HepG2 (cell line): ENCODE data around the gene MEAK7. TPM values are rescaled to one million over a fixed set of nuclear protein-coding genes. Genes with fewer than 3 reads are reported as not detected.

ENCODE experiments used
- ATAC-seq: fragments of 200-7000 bp; cut with Tn5 transposase; 3 replicates; pipeline ENCODE4 v1.9.1; 2020; ENCODE audit warnings: mild to moderate bottlenecking, moderate library complexity
- BruUV-seq: library from RNA; stranded (reverse); fragments of 400-500 nt; replicated peaks from 2 replicates; lab custom pipeline; 2021; lab: Mats Ljungman, UMichigan
- CTCF ChIA-PET: fragments of 300-600 bp; formaldehyde crosslinking; extraction: SDS; loops from one replicate; lab custom pipeline; 2021; ENCODE audit warnings: low total read pairs, inconsistent platforms, low intra/inter-chr PET ratio; lab: Yijun Ruan, JAX
- POLR2A ChIA-PET: fragments of 350-600 bp; sonication (Branson Sonifier 250); formaldehyde crosslinking; loops from one replicate; lab custom pipeline; 2020; ENCODE audit warnings: antibody characterized with exemption, inconsistent platforms; lab: Yijun Ruan, JAX
- DNase-seq: peaks from one replicate; pipeline ENCODE4 v3.0.0-alpha.2; 2015; ENCODE audit warnings: low spot score
- FAIRE-seq: peaks from 3 replicates; lab custom pipeline; 2011; peaks lifted over from hg19 to GRCh38; lab: Jason Lieb, UNC
- H2AFZ ChIP-seq: one replicate; pipeline ENCODE4 v1.6.1; 2011; ENCODE audit warnings: low read length, inconsistent platforms
- H3K27ac ChIP-seq: fragments of 300-600 bp; 3 replicates; pipeline ENCODE4 v1.8.0; 2011; ENCODE audit warnings: mixed run types, mild to moderate bottlenecking, mixed read lengths, low read length, inconsistent platforms; ENCODE audit not compliant: insufficient read depth; ENCODE audit errors: extremely low read length
- H3K27me3 ChIP-seq, 2 experiments: fragments of 200-600 bp in 1 of 2; 2 replicates in 1 of 2; 3 replicates in 1 of 2; pipeline versions ENCODE4 v1.6.0 to v1.8.0; 2011; ENCODE audit warnings: low read length in 2 of 2, mild to moderate bottlenecking in 2 of 2, moderate library complexity in 2 of 2, inconsistent platforms in 1 of 2; ENCODE audit not compliant: insufficient read depth in 2 of 2, control insufficient read depth in 1 of 2
- H3K36me3 ChIP-seq, 2 experiments: fragments of 200-600 bp in 1 of 2; replicated peaks in 1 of 2; 2 replicates in 1 of 2; 3 replicates in 1 of 2; pipeline versions ENCODE4 v1.5.1 to v1.8.0; 2011; ENCODE audit warnings: low read length in 2 of 2, inconsistent platforms in 1 of 2; ENCODE audit not compliant: insufficient read depth in 2 of 2, control insufficient read depth in 1 of 2
- H3K4me1 ChIP-seq: 2 replicates; pipeline ENCODE4 v1.5.1; 2012; ENCODE audit warnings: low read length, inconsistent platforms; ENCODE audit not compliant: insufficient read depth
- H3K4me2 ChIP-seq: 2 replicates; pipeline ENCODE4 v1.6.0; 2011; ENCODE audit warnings: low read depth, low read length, inconsistent platforms
- H3K4me3 ChIP-seq, 3 experiments: fragments of 200-600 bp in 1 of 3; sonication (generic), shearing (Covaris generic) in 1 of 3; replicated peaks in 1 of 3; 2 replicates each; pipeline ENCODE4 v1.5.1; 2011 to 2016; ENCODE audit warnings: low read length in 3 of 3, inconsistent platforms in 2 of 3, low read depth in 2 of 3, mild to moderate bottlenecking in 2 of 3, control low read depth in 1 of 3, mixed read lengths in 1 of 3; ENCODE audit not compliant: insufficient read depth in 1 of 3
- H3K79me2 ChIP-seq: one replicate; pipeline ENCODE4 v1.6.1; 2011; ENCODE audit warnings: low read length, inconsistent platforms; ENCODE audit not compliant: insufficient read depth
- H3K9ac ChIP-seq: 2 replicates; pipeline ENCODE4 v1.6.0; 2011; ENCODE audit warnings: mild to moderate bottlenecking, low read depth, low read length, inconsistent platforms; ENCODE audit not compliant: insufficient read depth
- H3K9me3 ChIP-seq: 2 replicates; pipeline ENCODE4 v1.5.1; 2012; ENCODE audit warnings: mild to moderate bottlenecking, low read length
- H4K20me1 ChIP-seq: 2 replicates; pipeline ENCODE4 v1.6.0; 2011; ENCODE audit warnings: inconsistent platforms, mild to moderate bottlenecking, low read length, moderate library complexity; ENCODE audit not compliant: insufficient read depth
- MXD4 ChIP-seq: IDR thresholded peaks from 2 replicates; pipeline ENCODE4 v1.6.1; 2016; ENCODE audit warnings: mild to moderate bottlenecking, missing biosample characterization, missing genetic modification reagents
- MZF1 ChIP-seq: sonication (generic); formaldehyde crosslinking; IDR thresholded peaks from 2 replicates; pipeline ENCODE4 v1.8.1; 2023; ENCODE audit warnings: mild to moderate bottlenecking, missing genetic modification reagents, borderline replicate concordance
- PHF21A ChIP-seq: sonication (generic); formaldehyde crosslinking; IDR thresholded peaks from 2 replicates; pipeline ENCODE4 v1.5.0; 2020; ENCODE audit warnings: mild to moderate bottlenecking, missing genetic modification reagents
- ZNF264 ChIP-seq: sonication (generic); formaldehyde crosslinking; IDR thresholded peaks from 2 replicates; pipeline ENCODE4 v1.4.0; 2020; ENCODE audit warnings: missing genetic modification reagents
- ZNF660 ChIP-seq: sonication (generic); formaldehyde crosslinking; IDR thresholded peaks from 2 replicates; pipeline ENCODE4 v1.5.1; 2020; ENCODE audit warnings: mild to moderate bottlenecking, low read depth, missing genetic modification reagents, borderline replicate concordance
- whole genome bisulfite sequencing: methylation state at CpG from one replicate; pipeline ENCODE4 v1.1.6; 2017; ENCODE audit warnings: low lambda C conversion rate; 5-methylcytosine and 5-hydroxymethylcytosine counted together
- in situ Hi-C: cut with HindIII; loops from 2 replicates; pipeline ENCODE4 v1.10.0; 2017; ENCODE audit warnings: low pct_unique_long_range_greater_than_20kb; ENCODE audit not compliant: extremely low pct_ligation_motif_present
- intact Hi-C: fragments of 100-400 bp; cut with micrococcal nuclease; formaldehyde crosslinking; loops from one replicate; pipeline ENCODE4 v1.10.0; 2022; ENCODE audit not compliant: unreplicated experiment
- polyA plus RNA-seq, 8 experiments: library from polyadenylated mRNA; depleted of rRNA in 3 of 8; stranded (reverse) in 7 of 8; unstranded in 1 of 8; fragments of >200 nt; fragmentation: Illumina TruSeq in 4 of 8; extraction: Trizol in 4 of 8; gene quantifications; 2 replicates each; pipeline versions ENCODE4 v1.2.1 to v1.2.3, GENCODE V29; 2011 to 2016; ENCODE audit warnings: low read depth in 4 of 8, missing spikeins in 1 of 8, mixed read lengths in 1 of 8; ENCODE audit not compliant: insufficient read depth in 1 of 8
- total RNA-seq, 5 experiments: library from RNA; depleted of rRNA; stranded (reverse); fragments of >200 nt; fragmentation: Illumina TruSeq; extraction: Trizol; gene quantifications; 2 replicates each; pipeline ENCODE4 v1.2.3, GENCODE V29; 2016; ENCODE audit warnings: low read depth in 1 of 5
- TF ChIP-seq, protein P1 (sequence below): sonication (generic); formaldehyde crosslinking; IDR thresholded peaks from 2 replicates; pipeline ENCODE4 v1.5.0; 2020; ENCODE audit warnings: missing genetic modification reagents
- TF ChIP-seq, protein P2 (sequence below): sonication (generic); formaldehyde crosslinking; IDR thresholded peaks from 2 replicates; pipeline ENCODE4; 2020; ENCODE audit warnings: missing genetic modification reagents, mild to moderate bottlenecking, borderline replicate concordance
- TF ChIP-seq, protein P3 (sequence below): sonication (generic); formaldehyde crosslinking; IDR thresholded peaks from 2 replicates; pipeline ENCODE4 v1.5.0; 2020; ENCODE audit warnings: mild to moderate bottlenecking, missing genetic modification reagents, borderline replicate concordance
- TF ChIP-seq, protein P4 (sequence below): sonication (generic); formaldehyde crosslinking; IDR thresholded peaks from 2 replicates; pipeline ENCODE4 v1.4.0; 2020; ENCODE audit warnings: low read depth, mild to moderate bottlenecking, missing genetic modification reagents
- TF ChIP-seq, protein P5 (sequence below): sonication (generic); formaldehyde crosslinking; IDR thresholded peaks from 2 replicates; pipeline ENCODE4 v1.4.0; 2020; ENCODE audit warnings: missing genetic modification reagents
- TF ChIP-seq, protein P6 (sequence below): sonication (generic); formaldehyde crosslinking; IDR thresholded peaks from 2 replicates; pipeline ENCODE4 v1.8.1; 2023; ENCODE audit warnings: mild to moderate bottlenecking, missing genetic modification reagents

MEAK7 gene
- total and polyA plus RNA-seq, 2 of the 13 experiments (the other 11 are each of a cell fraction or from before 2014, with no cell fraction given), result 11.8 to 14.7 TPM

DNA sequence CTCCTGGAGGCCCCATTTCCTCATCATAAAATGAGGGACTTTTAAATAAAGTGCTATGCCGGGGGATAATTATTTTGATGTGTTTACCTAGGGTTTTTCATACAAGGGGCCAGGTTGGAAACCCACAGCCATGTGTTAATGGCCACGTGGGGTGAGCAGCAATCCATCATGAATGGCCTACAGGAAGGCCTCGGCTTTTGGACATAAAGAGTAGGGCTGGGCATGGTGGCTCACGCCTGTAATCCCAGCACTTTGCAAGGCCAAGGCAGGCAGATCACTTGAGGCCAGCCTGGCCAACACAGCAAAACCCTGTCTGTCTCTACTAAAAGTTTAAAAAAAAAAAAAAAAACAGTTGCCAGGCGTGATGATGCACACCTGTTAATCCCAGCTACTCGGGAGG is 40.3 kb downstream of the MEAK7 start:
- Histone ChIP-seq H3K36me3 (peaks cover 0 to 2% of the 10 kb centered on the region in 2 experiments; a peak in 1 of 5 replicates), H3K27ac (no peak overlapping the region), H3K4me1 (no peaks in the 10 kb centered on the region), H2AFZ (no peak overlapping the region), H3K4me3 (no peak overlapping the region), H3K9me3 (peaks cover 21% of the 10 kb centered on the region), H3K9ac (no peak overlapping the region), H4K20me1 (no peaks in the 10 kb centered on the region), H3K4me2 (no peak overlapping the region), H3K79me2 (no peaks in the 10 kb centered on the region), H3K27me3 (no peaks in the 10 kb centered on the region)
- ATAC-seq (no peak), FAIRE-seq (no peak), DNase-seq (no peak)
- intact Hi-C loops, result no loop called here
- ChIA-PET POLR2A (no interaction called here), CTCF (no interaction called here)
- in situ Hi-C loops, result no loop called here
- BruUV-seq, result no TSS peak
- 92% methylated on average over 6 of the region's 6 CpGs for WGBS
- no peak for TF ChIP-seq ZNF264 (CRISPR knock-in tag)
- TF ChIP-seq, protein P1, sequence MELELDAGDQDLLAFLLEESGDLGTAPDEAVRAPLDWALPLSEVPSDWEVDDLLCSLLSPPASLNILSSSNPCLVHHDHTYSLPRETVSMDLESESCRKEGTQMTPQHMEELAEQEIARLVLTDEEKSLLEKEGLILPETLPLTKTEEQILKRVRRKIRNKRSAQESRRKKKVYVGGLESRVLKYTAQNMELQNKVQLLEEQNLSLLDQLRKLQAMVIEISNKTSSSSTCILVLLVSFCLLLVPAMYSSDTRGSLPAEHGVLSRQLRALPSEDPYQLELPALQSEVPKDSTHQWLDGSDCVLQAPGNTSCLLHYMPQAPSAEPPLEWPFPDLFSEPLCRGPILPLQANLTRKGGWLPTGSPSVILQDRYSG (CRISPR knock-in tag), result no peak
- TF ChIP-seq, protein P2, sequence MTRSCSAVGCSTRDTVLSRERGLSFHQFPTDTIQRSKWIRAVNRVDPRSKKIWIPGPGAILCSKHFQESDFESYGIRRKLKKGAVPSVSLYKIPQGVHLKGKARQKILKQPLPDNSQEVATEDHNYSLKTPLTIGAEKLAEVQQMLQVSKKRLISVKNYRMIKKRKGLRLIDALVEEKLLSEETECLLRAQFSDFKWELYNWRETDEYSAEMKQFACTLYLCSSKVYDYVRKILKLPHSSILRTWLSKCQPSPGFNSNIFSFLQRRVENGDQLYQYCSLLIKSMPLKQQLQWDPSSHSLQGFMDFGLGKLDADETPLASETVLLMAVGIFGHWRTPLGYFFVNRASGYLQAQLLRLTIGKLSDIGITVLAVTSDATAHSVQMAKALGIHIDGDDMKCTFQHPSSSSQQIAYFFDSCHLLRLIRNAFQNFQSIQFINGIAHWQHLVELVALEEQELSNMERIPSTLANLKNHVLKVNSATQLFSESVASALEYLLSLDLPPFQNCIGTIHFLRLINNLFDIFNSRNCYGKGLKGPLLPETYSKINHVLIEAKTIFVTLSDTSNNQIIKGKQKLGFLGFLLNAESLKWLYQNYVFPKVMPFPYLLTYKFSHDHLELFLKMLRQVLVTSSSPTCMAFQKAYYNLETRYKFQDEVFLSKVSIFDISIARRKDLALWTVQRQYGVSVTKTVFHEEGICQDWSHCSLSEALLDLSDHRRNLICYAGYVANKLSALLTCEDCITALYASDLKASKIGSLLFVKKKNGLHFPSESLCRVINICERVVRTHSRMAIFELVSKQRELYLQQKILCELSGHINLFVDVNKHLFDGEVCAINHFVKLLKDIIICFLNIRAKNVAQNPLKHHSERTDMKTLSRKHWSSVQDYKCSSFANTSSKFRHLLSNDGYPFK (CRISPR knock-in tag), result no peak
- TF ChIP-seq, protein P3, sequence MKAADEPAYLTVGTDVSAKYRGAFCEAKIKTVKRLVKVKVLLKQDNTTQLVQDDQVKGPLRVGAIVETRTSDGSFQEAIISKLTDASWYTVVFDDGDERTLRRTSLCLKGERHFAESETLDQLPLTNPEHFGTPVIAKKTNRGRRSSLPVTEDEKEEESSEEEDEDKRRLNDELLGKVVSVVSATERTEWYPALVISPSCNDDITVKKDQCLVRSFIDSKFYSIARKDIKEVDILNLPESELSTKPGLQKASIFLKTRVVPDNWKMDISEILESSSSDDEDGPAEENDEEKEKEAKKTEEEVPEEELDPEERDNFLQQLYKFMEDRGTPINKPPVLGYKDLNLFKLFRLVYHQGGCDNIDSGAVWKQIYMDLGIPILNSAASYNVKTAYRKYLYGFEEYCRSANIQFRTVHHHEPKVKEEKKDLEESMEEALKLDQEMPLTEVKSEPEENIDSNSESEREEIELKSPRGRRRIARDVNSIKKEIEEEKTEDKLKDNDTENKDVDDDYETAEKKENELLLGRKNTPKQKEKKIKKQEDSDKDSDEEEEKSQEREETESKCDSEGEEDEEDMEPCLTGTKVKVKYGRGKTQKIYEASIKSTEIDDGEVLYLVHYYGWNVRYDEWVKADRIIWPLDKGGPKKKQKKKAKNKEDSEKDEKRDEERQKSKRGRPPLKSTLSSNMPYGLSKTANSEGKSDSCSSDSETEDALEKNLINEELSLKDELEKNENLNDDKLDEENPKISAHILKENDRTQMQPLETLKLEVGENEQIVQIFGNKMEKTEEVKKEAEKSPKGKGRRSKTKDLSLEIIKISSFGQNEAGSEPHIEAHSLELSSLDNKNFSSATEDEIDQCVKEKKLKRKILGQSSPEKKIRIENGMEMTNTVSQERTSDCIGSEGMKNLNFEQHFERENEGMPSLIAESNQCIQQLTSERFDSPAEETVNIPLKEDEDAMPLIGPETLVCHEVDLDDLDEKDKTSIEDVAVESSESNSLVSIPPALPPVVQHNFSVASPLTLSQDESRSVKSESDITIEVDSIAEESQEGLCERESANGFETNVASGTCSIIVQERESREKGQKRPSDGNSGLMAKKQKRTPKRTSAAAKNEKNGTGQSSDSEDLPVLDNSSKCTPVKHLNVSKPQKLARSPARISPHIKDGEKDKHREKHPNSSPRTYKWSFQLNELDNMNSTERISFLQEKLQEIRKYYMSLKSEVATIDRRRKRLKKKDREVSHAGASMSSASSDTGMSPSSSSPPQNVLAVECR (CRISPR knock-in tag), result no peak
- TF ChIP-seq PHF21A (CRISPR knock-in tag), result no peak
- no peak for TF ChIP-seq MZF1 (CRISPR knock-in tag)
- TF ChIP-seq, protein P4, sequence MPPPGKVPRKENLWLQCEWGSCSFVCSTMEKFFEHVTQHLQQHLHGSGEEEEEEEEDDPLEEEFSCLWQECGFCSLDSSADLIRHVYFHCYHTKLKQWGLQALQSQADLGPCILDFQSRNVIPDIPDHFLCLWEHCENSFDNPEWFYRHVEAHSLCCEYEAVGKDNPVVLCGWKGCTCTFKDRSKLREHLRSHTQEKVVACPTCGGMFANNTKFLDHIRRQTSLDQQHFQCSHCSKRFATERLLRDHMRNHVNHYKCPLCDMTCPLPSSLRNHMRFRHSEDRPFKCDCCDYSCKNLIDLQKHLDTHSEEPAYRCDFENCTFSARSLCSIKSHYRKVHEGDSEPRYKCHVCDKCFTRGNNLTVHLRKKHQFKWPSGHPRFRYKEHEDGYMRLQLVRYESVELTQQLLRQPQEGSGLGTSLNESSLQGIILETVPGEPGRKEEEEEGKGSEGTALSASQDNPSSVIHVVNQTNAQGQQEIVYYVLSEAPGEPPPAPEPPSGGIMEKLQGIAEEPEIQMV (CRISPR knock-in tag), result no peak
- TF ChIP-seq, protein P5, sequence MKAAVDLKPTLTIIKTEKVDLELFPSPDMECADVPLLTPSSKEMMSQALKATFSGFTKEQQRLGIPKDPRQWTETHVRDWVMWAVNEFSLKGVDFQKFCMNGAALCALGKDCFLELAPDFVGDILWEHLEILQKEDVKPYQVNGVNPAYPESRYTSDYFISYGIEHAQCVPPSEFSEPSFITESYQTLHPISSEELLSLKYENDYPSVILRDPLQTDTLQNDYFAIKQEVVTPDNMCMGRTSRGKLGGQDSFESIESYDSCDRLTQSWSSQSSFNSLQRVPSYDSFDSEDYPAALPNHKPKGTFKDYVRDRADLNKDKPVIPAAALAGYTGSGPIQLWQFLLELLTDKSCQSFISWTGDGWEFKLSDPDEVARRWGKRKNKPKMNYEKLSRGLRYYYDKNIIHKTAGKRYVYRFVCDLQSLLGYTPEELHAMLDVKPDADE (CRISPR knock-in tag), result no peak
- no peak for TF ChIP-seq ZNF660 (CRISPR knock-in tag)
- TF ChIP-seq, protein P6, sequence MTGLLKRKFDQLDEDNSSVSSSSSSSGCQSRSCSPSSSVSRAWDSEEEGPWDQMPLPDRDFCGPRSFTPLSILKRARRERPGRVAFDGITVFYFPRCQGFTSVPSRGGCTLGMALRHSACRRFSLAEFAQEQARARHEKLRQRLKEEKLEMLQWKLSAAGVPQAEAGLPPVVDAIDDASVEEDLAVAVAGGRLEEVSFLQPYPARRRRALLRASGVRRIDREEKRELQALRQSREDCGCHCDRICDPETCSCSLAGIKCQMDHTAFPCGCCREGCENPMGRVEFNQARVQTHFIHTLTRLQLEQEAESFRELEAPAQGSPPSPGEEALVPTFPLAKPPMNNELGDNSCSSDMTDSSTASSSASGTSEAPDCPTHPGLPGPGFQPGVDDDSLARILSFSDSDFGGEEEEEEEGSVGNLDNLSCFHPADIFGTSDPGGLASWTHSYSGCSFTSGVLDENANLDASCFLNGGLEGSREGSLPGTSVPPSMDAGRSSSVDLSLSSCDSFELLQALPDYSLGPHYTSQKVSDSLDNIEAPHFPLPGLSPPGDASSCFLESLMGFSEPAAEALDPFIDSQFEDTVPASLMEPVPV, result no peak
- TF ChIP-seq MXD4 (CRISPR knock-in tag), result no peak
